Stimulated activated CD8-positive, alpha-beta memory T cell treated with anti-CD3 and anti-CD28 coated beads, Interleukin-4, amount 100 ng/mL, for 24 hours (primary cell): Measurements from ENCODE around the gene B4GALT4.
"Not testable (repeated sequence)": the region's sequence is repeated elsewhere in the genome, so short reads cannot be mapped to it uniquely, and the experiment has no call there.

Experiments used
- DNase-seq: peaks from one replicate; pipeline ENCODE4 v3.0.0-alpha.2; 2020; ENCODE audit warnings: low read depth

B4GALT4 gene, protein sequence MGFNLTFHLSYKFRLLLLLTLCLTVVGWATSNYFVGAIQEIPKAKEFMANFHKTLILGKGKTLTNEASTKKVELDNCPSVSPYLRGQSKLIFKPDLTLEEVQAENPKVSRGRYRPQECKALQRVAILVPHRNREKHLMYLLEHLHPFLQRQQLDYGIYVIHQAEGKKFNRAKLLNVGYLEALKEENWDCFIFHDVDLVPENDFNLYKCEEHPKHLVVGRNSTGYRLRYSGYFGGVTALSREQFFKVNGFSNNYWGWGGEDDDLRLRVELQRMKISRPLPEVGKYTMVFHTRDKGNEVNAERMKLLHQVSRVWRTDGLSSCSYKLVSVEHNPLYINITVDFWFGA

DNA sequence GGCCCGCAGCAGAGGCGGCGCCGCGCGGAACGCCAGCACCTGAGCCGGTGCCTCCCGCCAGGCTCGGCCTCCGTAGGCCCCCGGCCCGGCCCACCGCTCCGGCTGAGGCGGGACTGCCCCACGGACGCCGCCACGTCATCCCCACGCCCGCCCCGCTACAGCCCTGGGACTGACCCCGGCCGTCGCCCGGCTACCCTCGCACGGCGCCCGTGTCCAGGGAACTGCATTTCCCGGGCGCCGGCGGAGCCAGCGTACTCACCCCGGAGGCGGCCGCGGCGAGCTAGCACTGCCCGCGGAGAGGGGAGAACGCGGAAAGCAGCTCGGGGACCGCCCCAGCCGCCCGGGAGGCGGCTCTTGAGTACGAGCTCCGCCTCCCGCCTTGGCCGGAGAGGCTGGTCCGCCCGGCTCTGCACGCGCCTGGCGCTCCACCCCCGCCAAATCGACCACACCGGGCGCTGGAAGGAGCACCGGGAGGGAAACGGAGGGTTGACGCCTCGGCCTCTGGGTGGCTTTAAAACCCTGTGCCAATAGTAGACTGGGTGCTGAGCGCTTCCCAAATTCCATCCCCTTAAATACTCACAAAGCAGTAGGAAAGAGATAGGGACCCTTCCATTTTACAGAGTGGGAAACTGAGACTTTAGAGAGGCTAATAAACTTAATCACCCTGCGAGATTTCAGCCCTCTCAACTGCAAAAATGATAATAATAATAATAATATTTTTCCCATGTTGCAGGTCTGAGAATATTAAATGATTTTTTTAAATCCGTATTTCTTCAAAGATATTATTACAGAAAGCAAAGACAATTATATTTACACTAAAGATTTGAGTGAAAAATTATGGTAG, at the start of gene B4GALT4:
Gene B4GALT4 (minus strand): TSS at position 288 of the 844 bp plus-strand sequence. CDS start 10,779 bp downstream, outside the sequence.
- DNase-seq = peak; percentile 54

DNA sequence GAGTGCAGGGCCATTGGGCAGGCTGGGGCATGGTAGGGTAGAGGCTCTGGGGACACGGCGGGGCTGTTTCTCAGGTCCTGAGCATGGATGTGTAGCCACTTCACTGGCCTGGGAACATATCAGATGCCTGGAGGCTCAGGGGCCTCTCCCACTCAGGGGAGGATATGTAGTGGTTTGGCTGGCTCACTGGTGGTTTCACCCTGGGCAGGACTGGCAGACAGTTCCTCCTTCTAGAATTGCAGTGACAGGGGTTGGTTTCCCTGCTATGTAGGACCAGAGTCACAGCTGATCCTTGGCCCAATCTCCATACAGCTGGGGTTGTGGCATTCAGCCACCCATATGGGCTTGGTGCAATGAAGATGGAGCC, 48.7 kb upstream of the B4GALT4 start:
- no peak for DNase-seq

DNA sequence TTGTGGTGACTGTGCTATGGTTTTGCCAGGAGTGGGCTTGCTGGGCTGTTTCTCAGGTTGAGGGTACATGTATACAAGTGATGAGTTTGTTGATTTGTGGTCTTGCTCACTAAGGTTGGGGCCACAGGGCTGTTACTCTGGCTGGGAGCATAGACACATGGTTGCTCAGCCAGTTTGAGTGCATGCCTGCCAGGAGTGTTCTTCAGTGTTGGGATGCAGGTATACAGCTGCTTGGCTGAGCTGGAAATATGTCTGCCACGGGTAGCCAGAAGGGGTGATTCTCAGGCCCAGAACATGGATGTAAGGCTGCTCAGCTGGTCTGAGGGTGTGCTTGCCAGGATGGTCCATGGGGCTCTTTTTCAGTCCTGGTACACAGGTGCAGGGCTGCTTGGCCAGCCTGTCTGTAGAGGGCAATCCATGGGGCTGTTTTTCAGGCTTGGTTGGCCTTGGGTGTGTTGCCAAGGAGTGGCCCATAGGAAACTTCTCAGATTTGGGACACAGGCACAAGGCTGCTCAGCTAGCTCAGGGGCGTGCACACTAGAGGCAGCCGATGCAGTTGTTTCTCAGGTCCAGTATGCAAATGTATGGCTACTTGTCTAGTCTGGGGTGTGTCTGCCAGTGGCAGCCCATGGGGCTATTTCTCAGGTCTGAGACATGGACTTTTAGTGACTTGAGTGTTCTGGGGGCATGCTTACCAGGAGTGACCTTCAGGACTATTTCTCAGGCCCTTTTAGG, 48.2 kb upstream of the B4GALT4 start:
- DNase-seq = no peak

DNA sequence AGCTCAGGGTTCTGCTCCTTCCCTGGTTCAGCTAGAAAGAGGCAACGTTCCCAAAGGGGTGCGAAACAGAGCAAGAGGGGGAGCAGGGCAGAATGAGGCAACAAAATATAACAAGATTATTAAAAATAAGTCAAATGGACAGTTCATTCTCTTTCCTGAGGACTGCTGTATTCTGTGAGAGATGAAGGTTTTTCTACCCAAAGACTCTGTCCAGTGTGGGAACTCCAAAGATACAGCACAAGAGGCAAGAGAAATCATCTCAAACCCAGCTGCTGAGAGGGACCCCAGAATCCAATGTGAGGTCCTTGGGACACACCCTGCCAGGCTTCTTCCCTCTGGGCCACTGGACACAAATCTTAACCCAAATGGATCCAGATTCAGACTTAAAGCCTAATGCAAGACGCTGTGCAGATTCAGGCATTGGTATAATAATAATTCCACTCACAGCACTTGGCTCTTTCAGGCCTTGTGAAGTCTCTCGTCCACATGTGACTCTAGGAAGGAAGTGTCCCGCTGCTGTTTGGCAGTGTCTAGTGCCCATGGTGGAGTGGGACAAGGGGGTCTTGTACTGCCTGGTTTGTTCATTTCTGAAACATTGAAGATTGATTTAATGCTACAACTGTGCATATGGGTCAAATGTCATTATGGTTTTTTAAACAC, 39.0 kb upstream of the B4GALT4 start:
- no peak for DNase-seq

DNA sequence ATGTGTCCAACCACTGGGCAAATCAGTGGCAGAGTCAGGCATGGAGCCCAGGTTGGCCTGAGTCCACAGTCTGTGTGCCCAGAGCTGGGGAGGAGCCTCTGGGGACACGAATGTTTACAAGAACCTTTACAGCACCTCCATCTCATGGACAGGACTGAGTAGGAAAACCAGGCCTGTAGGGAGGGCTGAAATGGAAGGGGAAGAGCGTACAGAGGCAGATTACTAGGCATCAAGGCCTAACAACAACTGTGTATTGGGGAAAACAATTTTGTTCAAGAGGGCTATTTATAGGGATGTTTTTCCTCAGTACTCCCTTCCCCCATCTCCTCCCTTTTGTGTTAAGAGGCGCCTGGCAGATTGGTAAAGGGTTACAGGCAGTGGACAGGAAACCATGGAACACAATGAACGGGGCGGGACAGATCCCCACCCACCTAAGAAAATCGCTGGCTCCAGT, 38.5 kb upstream of the B4GALT4 start:
- no peak for DNase-seq

DNA sequence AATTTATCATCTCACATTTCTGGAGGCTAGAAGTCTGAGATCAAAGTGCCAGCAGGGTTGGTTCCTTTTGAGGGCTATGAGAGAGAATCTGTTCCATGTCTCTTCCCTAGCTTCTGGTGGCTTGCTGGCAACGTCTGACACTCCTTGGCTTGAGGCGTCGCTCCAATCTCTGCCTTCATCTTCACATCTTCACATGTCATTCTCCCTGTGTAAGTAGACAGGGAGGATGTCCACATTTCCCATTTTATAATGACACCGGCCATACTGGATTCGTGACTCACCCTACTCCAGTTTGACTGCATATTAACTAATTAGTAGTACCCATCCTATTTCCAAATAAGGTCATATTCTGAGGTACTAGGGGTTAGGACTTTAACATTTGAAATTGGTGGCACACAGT, 36.0 kb upstream of the B4GALT4 start:
- DNase-seq = no peak

DNA sequence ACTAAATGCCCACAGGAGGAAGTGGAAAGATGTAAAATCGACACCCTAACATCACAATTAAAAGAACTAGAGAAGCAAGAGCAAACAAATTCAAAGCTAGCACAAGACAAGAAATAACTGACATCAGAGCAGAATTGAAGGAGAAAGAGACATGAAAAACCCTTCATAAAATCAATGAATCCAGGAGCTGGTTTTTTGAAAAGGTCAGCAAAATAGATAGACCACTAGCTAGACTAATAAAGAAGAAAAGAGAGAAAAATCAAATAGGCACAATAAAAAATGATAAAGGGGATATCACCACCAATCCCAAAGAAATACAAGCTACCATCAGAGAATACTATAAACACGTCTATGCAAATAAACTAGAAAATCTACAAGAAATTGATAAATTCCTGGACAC, 29.5 kb upstream of the B4GALT4 start:
- DNase-seq = not testable (repeated sequence)

DNA sequence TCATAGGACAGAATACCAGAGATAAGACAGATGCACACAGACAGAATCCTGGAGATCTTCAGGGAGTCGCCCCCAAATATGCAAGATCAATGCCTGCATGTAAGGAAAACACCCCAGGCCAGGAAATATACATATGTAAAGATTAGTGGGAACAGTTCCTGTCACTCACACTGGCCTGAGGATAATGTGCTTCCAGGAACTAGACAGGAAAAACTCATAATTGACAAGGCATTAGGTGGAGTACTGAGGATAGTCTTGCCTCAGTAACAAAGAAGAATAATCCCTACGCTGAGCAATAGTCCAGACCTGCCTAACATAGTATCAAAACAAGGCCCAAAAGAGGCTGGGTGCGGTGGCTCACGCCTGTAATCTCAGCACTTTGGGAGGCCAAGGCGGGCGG, 20.4 kb upstream of the B4GALT4 start:
- DNase-seq = no peak

DNA sequence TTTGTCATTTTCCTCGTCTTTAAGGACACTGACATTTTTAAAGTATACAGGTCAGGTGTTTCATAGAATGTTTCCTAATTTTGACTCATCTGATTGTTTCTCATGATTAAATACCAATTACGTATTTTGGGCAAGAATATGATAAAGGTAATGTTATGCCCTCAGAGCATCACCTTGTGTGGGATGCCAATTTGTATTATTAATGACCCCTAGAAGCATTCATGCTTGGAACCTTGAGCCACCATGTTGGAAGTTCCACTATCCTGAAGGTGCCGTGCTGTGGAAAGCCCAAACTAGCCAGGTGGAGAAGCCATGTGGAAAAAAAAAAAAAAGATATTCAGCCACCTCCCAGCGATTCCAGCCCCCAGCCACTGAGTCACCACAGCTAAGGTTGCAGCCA, 19.1 kb upstream of the B4GALT4 start:
- DNase-seq = no peak

DNA sequence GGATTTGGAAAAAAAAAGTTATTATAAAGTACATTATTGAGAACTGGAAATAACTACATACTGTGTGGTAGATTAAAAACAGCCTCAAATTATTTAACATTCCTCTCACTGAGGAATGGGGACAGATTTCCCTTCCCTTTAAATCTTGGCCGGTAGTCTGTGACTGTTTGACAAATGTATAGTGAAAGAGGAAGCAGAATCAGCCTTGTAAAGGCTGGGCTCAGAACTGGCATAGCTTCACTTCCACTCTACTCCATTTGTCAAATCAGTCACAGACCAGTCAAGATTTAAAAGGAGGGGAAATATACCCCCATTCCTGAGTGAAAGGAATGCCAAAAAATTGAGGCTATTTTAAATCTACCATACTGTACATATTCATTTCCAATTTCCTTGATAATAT, 18.2 kb upstream of the B4GALT4 start:
- DNase-seq = no peak

DNA sequence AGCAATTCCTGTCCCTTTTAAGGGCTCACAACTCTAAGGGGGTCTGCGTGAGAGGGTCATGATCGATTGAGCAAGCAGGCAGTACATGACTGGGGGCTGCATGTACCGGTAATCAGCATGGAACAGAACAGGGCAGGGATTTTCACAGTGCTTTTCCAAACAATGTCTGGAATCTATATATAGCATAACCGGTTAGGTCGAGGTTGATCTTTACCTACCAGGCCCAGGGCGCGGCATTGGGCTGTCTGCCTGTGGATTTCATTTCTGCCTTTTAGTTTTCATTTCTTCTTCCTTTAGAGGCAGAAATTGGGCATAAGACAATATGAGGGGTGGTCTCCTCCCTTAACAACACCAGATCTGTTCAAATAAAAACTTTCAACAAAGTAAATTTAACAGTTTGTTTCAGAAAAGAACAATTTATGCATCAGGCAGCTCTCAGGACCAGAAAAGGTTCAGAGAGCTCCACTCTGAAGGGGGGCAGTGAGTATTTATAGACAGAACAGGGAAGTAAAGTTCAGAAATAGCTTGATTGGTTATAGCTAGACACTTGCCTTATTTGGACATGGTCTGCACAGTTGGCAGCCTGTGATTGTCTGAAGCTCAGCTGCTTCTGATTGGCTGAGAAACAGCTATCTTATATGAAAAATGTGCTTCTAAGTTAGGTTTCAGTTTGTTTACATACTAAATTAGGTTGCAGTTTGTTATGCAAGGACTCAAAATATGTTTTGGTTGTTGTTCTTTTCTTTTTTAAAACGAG, 17.2 kb upstream of the B4GALT4 start:
- DNase-seq = no peak

DNA sequence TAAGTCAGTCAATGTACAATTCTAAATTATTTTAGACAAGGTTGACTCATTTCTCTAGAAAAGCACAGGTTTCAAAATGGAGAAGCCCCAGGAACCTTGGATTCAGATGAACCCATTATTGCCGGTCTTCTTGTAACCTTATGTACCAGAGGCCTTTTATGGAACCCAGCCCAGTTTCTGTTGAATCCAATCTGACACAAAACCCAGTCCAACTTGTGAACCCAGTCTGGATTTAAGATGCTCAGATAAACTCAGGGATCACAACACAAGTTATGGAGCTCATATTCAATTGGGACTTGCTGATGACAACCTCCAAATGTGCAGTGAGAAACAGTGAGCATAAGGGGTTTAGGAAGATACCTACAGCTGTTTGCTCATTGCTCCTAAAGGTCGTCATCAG, 16.4 kb upstream of the B4GALT4 start:
- DNase-seq = no peak

DNA sequence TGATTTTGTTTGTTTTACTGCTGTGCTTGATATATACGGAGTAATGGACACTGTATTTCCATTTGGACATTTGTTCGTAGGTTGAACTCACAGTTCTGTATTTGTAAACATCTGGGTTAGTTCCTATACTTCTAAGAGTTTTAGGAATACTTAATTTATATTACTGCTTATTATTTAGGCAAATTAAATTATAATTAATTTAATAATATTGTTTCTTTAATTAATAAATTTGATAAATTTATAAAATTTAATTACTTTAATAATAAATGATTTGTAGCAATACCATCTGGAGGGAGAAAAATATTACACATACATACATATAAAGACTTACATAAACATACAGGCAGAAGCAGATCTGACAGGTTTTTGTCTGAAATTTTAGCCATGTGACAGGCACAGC, 14.5 kb upstream of the B4GALT4 start:
- no peak for DNase-seq

DNA sequence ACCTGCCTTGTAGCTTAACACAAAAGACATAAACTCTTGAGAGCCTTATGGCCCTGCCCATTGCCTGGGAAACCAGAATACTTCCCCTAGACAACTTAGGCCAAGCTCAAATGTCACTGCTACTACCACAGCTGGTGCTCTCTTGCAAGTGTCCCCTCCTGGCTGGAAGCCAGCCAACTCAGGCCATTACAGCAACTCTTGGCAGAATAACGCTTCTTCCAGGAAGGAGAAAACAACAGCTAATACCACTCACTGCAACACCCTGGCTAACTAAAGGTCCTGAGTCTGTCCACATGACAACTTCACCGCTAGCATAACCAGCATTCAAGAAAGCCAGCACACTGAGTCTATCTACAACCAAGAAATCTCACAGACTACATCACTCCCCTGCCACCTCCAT, 5.1 kb upstream of the B4GALT4 start:
- DNase-seq = no peak

DNA sequence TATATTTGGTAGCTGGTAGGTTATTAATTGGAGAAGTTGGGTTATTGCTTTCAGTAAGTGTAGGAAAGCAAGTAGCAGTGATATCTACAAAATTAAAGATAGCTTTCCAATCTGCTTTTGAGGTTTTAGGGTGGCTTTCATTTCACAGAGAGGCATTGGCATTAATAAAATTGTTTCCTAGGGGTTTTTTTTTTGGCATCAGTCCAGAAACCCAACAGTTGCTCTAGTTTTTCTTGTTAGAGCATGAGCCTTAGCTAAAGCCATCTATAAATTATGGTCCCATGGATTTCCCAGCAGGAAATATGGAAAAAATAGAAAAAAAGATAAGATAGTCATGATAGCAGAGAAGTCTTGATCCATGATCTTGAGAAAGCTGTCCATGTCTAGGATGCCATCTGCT, 3.0 kb upstream of the B4GALT4 start:
- DNase-seq = no peak

DNA sequence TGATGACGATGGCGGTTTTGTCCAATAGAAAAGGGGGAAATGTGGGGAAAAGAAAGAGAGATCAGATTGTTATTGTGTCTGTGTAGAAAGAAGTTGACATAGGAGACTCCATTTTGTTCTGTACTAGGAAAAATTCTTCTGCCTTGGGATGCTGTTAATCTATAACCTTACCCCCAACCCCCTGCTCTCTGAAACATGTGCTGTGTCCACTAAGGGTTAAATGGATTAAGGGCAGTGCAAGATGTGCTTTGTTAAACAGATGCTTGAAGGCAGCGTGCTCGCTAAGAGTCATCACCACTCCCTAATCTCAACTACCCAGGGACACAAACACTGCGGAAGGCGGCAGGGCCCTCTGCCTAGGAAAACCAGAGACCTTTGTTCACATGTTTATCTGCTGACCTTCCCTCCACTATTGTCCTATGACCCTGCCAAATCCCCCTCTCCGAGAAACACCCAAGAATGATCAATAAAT, 2.4 kb upstream of the B4GALT4 start:
- DNase-seq = not testable (repeated sequence)

DNA sequence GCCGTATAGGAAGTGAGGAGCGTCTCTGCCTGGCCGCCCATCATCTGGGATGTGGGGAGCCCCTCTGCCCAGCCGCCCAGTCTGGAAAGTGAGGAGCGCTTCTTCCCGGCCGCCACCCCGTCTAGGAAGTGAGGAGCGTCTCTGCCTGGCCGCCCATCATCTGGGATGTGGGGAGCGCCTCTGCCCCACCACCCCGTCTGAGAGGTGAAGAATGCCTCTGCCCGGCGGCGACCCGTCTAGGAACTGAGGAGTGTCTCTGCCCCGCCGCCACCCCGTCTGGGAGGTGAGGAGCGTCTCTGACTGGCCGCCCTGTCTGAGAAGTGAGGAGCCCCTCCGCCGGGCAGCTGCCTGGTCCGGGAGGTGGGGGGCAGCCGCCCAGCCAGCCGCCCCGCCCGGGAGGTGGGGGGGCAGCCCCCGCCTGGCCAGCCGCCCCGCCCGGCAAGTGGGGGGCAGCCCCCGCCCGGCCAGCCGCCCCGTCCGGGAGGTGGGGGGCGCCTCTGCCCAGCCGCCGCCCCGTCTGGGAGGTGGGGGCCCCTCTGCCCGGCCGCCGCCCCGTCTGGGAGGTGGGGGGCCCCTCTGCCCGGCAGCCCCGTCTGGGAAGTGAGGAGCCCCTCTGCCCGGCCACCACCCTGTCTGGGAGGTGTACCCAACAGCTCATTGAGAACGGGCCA, 1.8 kb upstream of the B4GALT4 start:
- not testable (repeated sequence) for DNase-seq

DNA sequence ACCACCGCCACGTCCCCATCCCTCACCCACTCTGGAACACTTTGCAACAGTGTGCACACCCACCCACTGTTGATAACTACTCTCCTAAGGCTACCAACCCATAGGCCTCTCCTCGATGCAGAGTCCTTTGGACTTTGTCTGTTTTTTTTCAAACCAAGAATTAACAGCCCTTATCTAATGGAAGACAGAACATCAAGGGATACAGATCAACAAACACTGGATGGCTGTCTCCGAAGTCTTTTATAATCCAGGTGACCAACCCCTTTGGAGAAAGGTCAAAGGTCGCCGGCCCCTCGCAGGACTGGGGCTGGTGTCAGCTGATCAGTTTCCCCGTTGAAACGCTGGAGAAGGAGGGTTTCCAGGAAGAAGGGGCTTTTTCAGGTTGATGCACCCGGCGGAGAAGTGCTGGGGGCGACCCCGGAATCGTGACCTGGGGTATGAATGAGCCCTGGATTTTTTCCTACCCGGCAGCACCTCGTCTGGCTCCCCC, 532 bp downstream of the B4GALT4 start:
- DNase-seq = peak; percentile 5

DNA sequence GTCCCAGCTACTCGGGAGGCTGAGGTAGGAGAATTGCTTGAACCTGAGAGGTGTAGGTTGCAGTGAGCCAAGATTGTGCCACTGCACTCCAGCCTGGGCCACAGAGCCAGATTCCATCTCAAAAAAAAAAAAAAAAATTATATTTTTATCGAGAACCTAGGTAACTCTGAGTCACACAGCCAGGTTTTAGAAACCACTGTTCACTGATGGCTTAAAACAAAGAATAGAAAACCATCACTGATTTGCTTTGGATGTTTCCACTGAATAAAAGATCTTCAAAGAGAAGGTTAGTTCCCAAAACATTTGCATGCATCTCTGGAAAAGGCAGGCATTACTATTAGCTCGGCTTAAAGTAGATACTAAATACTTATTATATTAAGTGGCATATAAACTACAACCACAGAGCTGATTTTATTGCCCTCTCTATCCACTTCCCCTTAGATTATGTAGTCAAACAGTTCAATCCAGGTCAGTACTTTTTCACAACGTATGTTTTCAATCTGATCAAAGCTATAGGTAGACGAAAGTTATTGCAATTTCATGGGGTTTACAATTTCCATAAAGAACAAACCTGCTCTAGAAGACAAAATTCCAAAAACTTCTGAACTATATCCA, 1.4 kb downstream of the B4GALT4 start:
- no peak for DNase-seq

DNA sequence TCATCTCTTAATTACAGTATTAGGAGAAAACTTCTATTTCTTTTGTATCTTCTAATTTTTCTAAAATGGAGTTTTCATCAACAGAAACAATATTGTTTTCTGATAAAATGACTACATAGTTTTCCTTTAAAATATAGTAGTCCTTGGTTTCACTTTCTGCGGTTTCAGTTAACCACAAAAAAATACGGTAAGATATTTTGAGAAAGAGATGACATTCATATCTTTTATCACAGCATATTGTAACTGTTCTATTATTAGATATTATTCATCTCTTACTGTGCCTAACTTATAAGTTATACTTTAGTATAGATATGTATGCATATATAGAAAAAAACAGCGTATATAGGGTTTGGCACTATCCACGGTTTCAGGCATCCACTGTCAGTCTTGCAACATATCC, 2.3 kb downstream of the B4GALT4 start:
- DNase-seq = no peak
